GM08714 (cell line): Measurements from ENCODE around the gene CSF2RB.

ENCODE experiments used
- H3K4me3 ChIP-seq: fragments of 200-500 bp; sonication (Bioruptor generic); 2 replicates; pipeline ENCODE4 v1.5.1; 2014; ENCODE audit warnings: mild to moderate bottlenecking, low read length, inconsistent platforms
- ZNF274 ChIP-seq: IDR thresholded peaks from 2 replicates; pipeline ENCODE4 v1.6.1; 2012; ENCODE audit warnings: mild to moderate bottlenecking, low read depth, low read length

Gene CSF2RB

GRCh38 chr22:36933629-36934417 is 20.4 kb downstream of the CSF2RB start:
- no peak overlapping the region for H3K4me3 ChIP-seq
- no peak for TF ChIP-seq ZNF274

GRCh38 chr22:36934418-36935312 is 21.2 kb downstream of the CSF2RB start:
- no peak for TF ChIP-seq ZNF274
- H3K4me3 ChIP-seq, result no peak overlapping the region

GRCh38 chr22:36935313-36935610 is 21.8 kb downstream of the CSF2RB start:
- no peak for TF ChIP-seq ZNF274
- no peak overlapping the region for H3K4me3 ChIP-seq

- no peak overlapping the region for H3K4me3 ChIP-seq
- no peak for TF ChIP-seq ZNF274
Observed at GRCh38 chr22:36935694-36936093, 22.3 kb downstream of the CSF2RB start.

- TF ChIP-seq ZNF274, result no peak
- no peak overlapping the region for H3K4me3 ChIP-seq
Observed at GRCh38 chr22:36936362-36937116, 23.1 kb downstream of the CSF2RB start.

GRCh38 chr22:36937319-36938027 is 24.0 kb downstream of the CSF2RB start:
- TF ChIP-seq ZNF274, result no peak
- no peak overlapping the region for H3K4me3 ChIP-seq

GRCh38 chr22:36938028-36938425 is 24.6 kb downstream of the CSF2RB start:
- no peak overlapping the region for H3K4me3 ChIP-seq
- no peak for TF ChIP-seq ZNF274

- TF ChIP-seq ZNF274, result no peak
Observed at GRCh38 chr22:36938886-36939285, 25.5 kb downstream of the CSF2RB start.

GRCh38 chr22:36940676-36941075 is 27.2 kb downstream of the CSF2RB start:
- TF ChIP-seq ZNF274, result no peak
- no peak overlapping the region for H3K4me3 ChIP-seq

More at GRCh38 chr22:36938886-36939285, 25.5 kb downstream of the CSF2RB start:
- H3K4me3 ChIP-seq, result no peak overlapping the region

GRCh38 chr22:36942556-36942955 is 29.1 kb downstream of the CSF2RB start:
- no peak for TF ChIP-seq ZNF274
- no peak overlapping the region for H3K4me3 ChIP-seq

GRCh38 chr22:36946421-36947158 is 33.2 kb downstream of the CSF2RB start:
- no peak for TF ChIP-seq ZNF274
- H3K4me3 ChIP-seq, result no peak overlapping the region

- H3K4me3 ChIP-seq, result no peak overlapping the region
- no peak for TF ChIP-seq ZNF274
Observed at GRCh38 chr22:36948273-36949225, 35.1 kb downstream of the CSF2RB start.
